Tibial nerve (tissue), 4 donors: ENCODE results near the gene SAMD13.

ENCODE experiments used
- CTCF ChIP-seq, 5 experiments: fragments of 200-600 bp in 3 of 5; fragments of 450-650 bp in 2 of 5; sonication (generic) in 3 of 5; IDR thresholded peaks; one replicate each; pipeline ENCODE4 v1.5.1; 2016 to 2019; ENCODE audit warnings: antibody characterized with exemption in 5 of 5, mild to moderate bottlenecking in 3 of 5, moderate library complexity in 2 of 5
- EP300 ChIP-seq, 2 donors: sonication (generic); formaldehyde crosslinking; IDR thresholded peaks; one replicate each; pipeline ENCODE4 v1.6.1; 2017; ENCODE audit warnings: antibody characterized with exemption in 2 of 2, mild to moderate bottlenecking in 1 of 2
- POLR2A ChIP-seq, 2 donors: fragments of 450-650 bp; IDR thresholded peaks; one replicate each; pipeline ENCODE4 v1.6.1; 2017; ENCODE audit warnings: antibody characterized with exemption in 2 of 2, mild to moderate bottlenecking in 2 of 2, moderate library complexity in 2 of 2

DNA sequence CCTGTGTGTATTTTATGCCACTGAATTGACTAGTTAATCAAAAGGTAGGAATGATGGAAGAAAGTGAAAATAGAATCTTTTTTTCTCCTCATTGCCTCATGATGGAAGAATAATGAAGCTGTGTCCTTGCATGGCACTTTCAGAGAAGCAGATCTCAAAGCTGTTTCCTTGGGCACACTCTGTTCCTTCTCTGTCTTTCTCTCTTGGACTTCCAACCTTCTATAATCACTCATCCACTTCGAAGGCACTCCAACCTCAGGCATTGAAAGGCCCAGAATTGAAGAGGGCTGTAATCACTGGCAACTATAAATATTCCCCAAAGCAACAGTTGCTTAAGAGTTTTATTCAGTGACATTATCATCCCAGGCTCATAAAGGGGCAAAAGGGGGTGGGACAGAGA is 65.7 kb downstream of the SAMD13 start:
- no peak for TF ChIP-seq CTCF (IDR thresholded peaks at IDR 0.05)
- peak in 1 of 2 donors; percentile 13 for TF ChIP-seq EP300 (IDR thresholded peaks at IDR 0.05)
- TF ChIP-seq POLR2A (IDR thresholded peaks at IDR 0.05), result no peak
